Heart left ventricle (tissue), 16 donors: ENCODE data around the gene CCDC181. TPM values are rescaled to one million over a fixed set of nuclear protein-coding genes. Genes with fewer than 3 reads are reported as not detected.

Experiments used
- ATAC-seq, 4 donors: fragments of 200-7000 bp; cut with Tn5 transposase; one replicate each; pipeline ENCODE4 v1.9.1; 2020 to 2022; ENCODE audit warnings: moderate library complexity in 4 of 4, mild to moderate bottlenecking in 3 of 4, moderate number of reproducible peaks in 1 of 4
- DNase-seq, 5 donors: peaks; one replicate each; pipeline ENCODE4 v3.0.0-alpha.2; 2020
- H3K27ac ChIP-seq, 12 donors: fragments of 200-600 bp; sonication (generic) in 4 of 12; one replicate each; pipeline versions ENCODE4 v1.5.0 to v1.8.0; 2016 to 2022; ENCODE audit warnings: mild to moderate bottlenecking in 2 of 12
- H3K27me3 ChIP-seq, 9 donors: fragments of 200-600 bp; sonication (generic) in 2 of 9; one replicate each; pipeline versions ENCODE4 v1.5.1 to v1.8.0; 2016 to 2022; ENCODE audit warnings: mild to moderate bottlenecking in 3 of 9
- H3K36me3 ChIP-seq, 9 donors: fragments of 200-600 bp; sonication (generic) in 2 of 9; one replicate each; pipeline versions ENCODE4 v1.5.0 to v1.8.0; 2018 to 2022; ENCODE audit warnings: mild to moderate bottlenecking in 2 of 9
- H3K4me1 ChIP-seq, 12 donors: fragments of 200-600 bp; sonication (generic) in 4 of 12; one replicate each; pipeline versions ENCODE4 v1.5.0 to v1.8.0; 2016 to 2022; ENCODE audit warnings: mild to moderate bottlenecking in 3 of 12
- H3K4me3 ChIP-seq, 12 donors: fragments of 200-600 bp; sonication (generic) in 4 of 12; one replicate each; pipeline versions ENCODE4 v1.5.0 to v1.8.0; 2017 to 2022; ENCODE audit warnings: mild to moderate bottlenecking in 9 of 12, moderate library complexity in 4 of 12
- H3K9me3 ChIP-seq, 12 donors: fragments of 200-600 bp; sonication (generic) in 4 of 12; one replicate each; pipeline versions ENCODE4 v1.5.0 to v1.8.0; 2016 to 2022; ENCODE audit warnings: mild to moderate bottlenecking in 1 of 12
- CTCF ChIP-seq, 12 donors: fragments of 200-600 bp; sonication (generic) in 4 of 12; IDR thresholded peaks; one replicate each; pipeline versions ENCODE4 v1.5.0 to v1.8.0; 2018 to 2022; ENCODE audit warnings: antibody characterized with exemption in 12 of 12, mild to moderate bottlenecking in 5 of 12
- POLR2A ChIP-seq, 2 donors: fragments of 450-650 bp; IDR thresholded peaks; one replicate each; pipeline ENCODE4 v1.6.1; 2017; ENCODE audit warnings: antibody characterized with exemption in 2 of 2, mild to moderate bottlenecking in 2 of 2, moderate library complexity in 2 of 2
- WGBS, 4 donors: extraction: QIAGEN DNeasy Blood & Tissue Kit in 2 of 4; methylation state at CpG; one replicate each; pipeline versions ENCODE4 v1.1.5 to v1.1.7; 2013 to 2018; 5-methylcytosine and 5-hydroxymethylcytosine counted together
- intact Hi-C, 10 donors: fragments of 100-400 bp; cut with DNase I; formaldehyde crosslinking; loops; one replicate each; pipeline versions ENCODE4 v1.11.1 to v1.14.2; 2022
- polyA plus RNA-seq, 2 donors: library from polyadenylated mRNA; stranded (reverse); fragments of 200-250 nt; gene quantifications; one replicate each; pipeline ENCODE4 v1.2.3, GENCODE V29; 2013
- total RNA-seq, 9 donors: library from RNA; depleted of rRNA in 2 of 9; stranded (reverse); fragments of >200 nt in 2 of 9; fragmentation: NEBNext Ultra II Directional in 3 of 9; extraction: Animal tissue kit (Norgen Biotek cat#: 25700) in 3 of 9; gene quantifications; one replicate each; pipeline versions ENCODE4 v1.1.0 to v1.2.4, GENCODE V29; 2016 to 2023
- donor health status: ischemic (EF 13 %, LVEDD 7.1; RV severe dilation, severe dysfunction).
- donor health status: healthy with polysubstance abuse.
- donor health status: DM: no; HTN: yes; CAD: no.
- donor health status: DM: no; HTN: no; CAD: no.
- donor health status: ischemic (EF 25% LVEDD 6.9; RV normal size, moderate dysfunction).
- donor health status: ischemic (EF 25% LVEDD 5.7; RV mildly dilated, moderate dysfunction).
- donor health status: healthy.
- donor health status: DM: yes; HTN: yes; CAD: no.
- donor health status: ischemic (EF 35%, LVEDD 5.7; RV mildly dilated, moderate dysfunction).
- donor health status: nonischemic (EF 11% LVEDD 7.7; RV severe dilation, severe dysfunction).
- donor health status: DM: yes; HTN: yes; CAD: no.
- donor health status: PGD.
- donor health status: ischemic (EF 29% LVEDD 5.4; RV normal size, mild dysfunction).
- donor health status: nonischemic (EF 23%, LVEDD 6.1; RV moderate dilation, normal function).

CCDC181 gene
- total and polyA plus RNA-seq, 11 donors = 0.24 to 1.8 (median 1.2) TPM

GRCh38 chr1:169465281-169465680 lies 38.0 kb upstream of the CCDC181 start:
- no peak overlapping the region for H3K27ac ChIP-seq
- intact Hi-C loops = loop anchor here in 5 of 10 donors (5.0 to 10.0 kb wide), 2 partner anchors 82 to 350 kb away; no protein-coding TSS in a partner anchor
- no peaks in the 10 kb centered on the region for H3K9me3 ChIP-seq
- peaks cover 0 to 53% (median 36%) of the 10 kb centered on the region in 9 donors for H3K36me3 ChIP-seq
- TF ChIP-seq POLR2A (IDR thresholded peaks at IDR 0.05) (no peak), CTCF (IDR thresholded peaks at IDR 0.05) (no peak)
- H3K27me3 ChIP-seq = peaks cover 0 to 2% (median 0%) of the 10 kb centered on the region in 9 donors
- H3K4me3 ChIP-seq = no peak overlapping the region
- peaks cover 0 to 4% (median 0%) of the 10 kb centered on the region in 12 donors for H3K4me1 ChIP-seq
- DNase-seq = no peak
- ATAC-seq = no peak

- WGBS, 4 donors = 93 to 98% (median 96%) methylated on average over 5 of the region's 5 CpGs
- DNase-seq (no peak), ATAC-seq (no peak)
- TF ChIP-seq POLR2A (IDR thresholded peaks at IDR 0.05) (no peak), CTCF (IDR thresholded peaks at IDR 0.05) (no peak)
- Histone ChIP-seq H3K9me3 (peaks cover 0 to 10% (median 4%) of the 10 kb centered on the region in 12 donors), H3K4me3 (no peak overlapping the region), H3K27ac (no peak overlapping the region), H3K36me3 (peaks cover 0 to 26% (median 21%) of the 10 kb centered on the region in 9 donors), H3K4me1 (peaks cover 0 to 3% (median 0%) of the 10 kb centered on the region in 12 donors), H3K27me3 (peaks cover 0 to 5% (median 0%) of the 10 kb centered on the region in 9 donors)
- intact Hi-C loops = loop anchor here in 2 of 10 donors (5.0 to 10.0 kb wide), 2 partner anchors 80 to 352 kb away; no protein-coding TSS in a partner anchor
Measured at GRCh38 chr1:169462385-169462784, 35.1 kb upstream of the CCDC181 start.

- TF ChIP-seq CTCF (IDR thresholded peaks at IDR 0.05) = no peak
- TF ChIP-seq POLR2A (IDR thresholded peaks at IDR 0.05) = no peak
- no peak overlapping the region for H3K4me3 ChIP-seq
- peaks cover 0 to 19% (median 11%) of the 10 kb centered on the region in 12 donors for H3K9me3 ChIP-seq
- intact Hi-C loops = loop anchor here in 2 of 10 donors (5.0 to 10.0 kb wide), 2 partner anchors 81 to 353 kb away; no protein-coding TSS in a partner anchor
- peaks cover 0 to 3% (median 0%) of the 10 kb centered on the region in 12 donors for H3K4me1 ChIP-seq
- no peak overlapping the region for H3K27ac ChIP-seq
- DNase-seq (no peak), ATAC-seq (no peak)
- H3K27me3 ChIP-seq = peaks cover 0 to 5% (median 0%) of the 10 kb centered on the region in 9 donors
- H3K36me3 ChIP-seq = peaks cover 0 to 18% (median 14%) of the 10 kb centered on the region in 9 donors
- WGBS, 4 donors = 74 to 82% (median 77%) methylated on average over 4 of the region's 4 CpGs
Measured at GRCh38 chr1:169461390-169462000, 34.2 kb upstream of the CCDC181 start.

- TF ChIP-seq POLR2A (IDR thresholded peaks at IDR 0.05) = no peak
- TF ChIP-seq CTCF (IDR thresholded peaks at IDR 0.05) = no peak
- DNase-seq = peak in 1 of 5 donors; percentile 56
- Histone ChIP-seq H3K4me3 (peak overlapping the region in 10 of 12 donors; percentile 19 to 50 (median 40)), H3K27me3 (peaks cover 0 to 5% (median 0%) of the 10 kb centered on the region in 9 donors), H3K4me1 (peaks cover 0 to 3% (median 0%) of the 10 kb centered on the region in 12 donors), H3K27ac (no peak overlapping the region), H3K36me3 (peaks cover 0 to 8% (median 2%) of the 10 kb centered on the region in 9 donors), H3K9me3 (peaks cover 0 to 24% (median 11%) of the 10 kb centered on the region in 12 donors)
- peak; percentile 24 to 68 (median 53) for ATAC-seq
- WGBS, 4 donors = 11 to 23% (median 14%) methylated on average over 27 to 35 of the region's 35 CpGs
- intact Hi-C loops = loop anchor here in 2 of 10 donors (5.0 to 10.0 kb wide), 2 partner anchors 82 to 354 kb away; no protein-coding TSS in a partner anchor
Measured at GRCh38 chr1:169460191-169460833, 33.0 kb upstream of the CCDC181 start.
